ENCODE data around the gene CRLF2. TPM values are rescaled to one million over a fixed set of nuclear protein-coding genes. Genes with fewer than 3 reads are reported as not detected.
"Not testable (repeated sequence)": the region's sequence is repeated elsewhere in the genome, so short reads cannot be mapped to it uniquely, and the experiment has no call there.

Gene CRLF2
- total and polyA plus RNA-seq, 2 donors (not counting 3 experiments of a cell fraction or from before 2014, with no cell fraction given): not detected

- H3K79me2 ChIP-seq (ENCODE audit: control insufficient read depth, insufficient read depth, low read length); H3K4me1 ChIP-seq (ENCODE audit: control insufficient read depth, extremely low read depth, insufficient read depth, low read length); dilution Hi-C loops (cut with MboI; ENCODE audit: extremely low pct_ligation_motif_present, low sequenced_read_pairs); H3K27ac ChIP-seq (ENCODE audit: insufficient read depth, low read depth, low read length); H3K4me2 ChIP-seq (ENCODE audit: insufficient read depth, low read length); FAIRE-seq; BruUV-seq (replicated peaks); H3K9ac ChIP-seq (replicated peaks; ENCODE audit: extremely low read depth, insufficient read depth, low read length); H4K20me1 ChIP-seq (replicated peaks; ENCODE audit: control insufficient read depth, extremely low read depth, insufficient read depth, low read length); H3K36me3 ChIP-seq (ENCODE audit: control insufficient read depth in 2 of 2, extremely low read depth in 1 of 2, insufficient read depth in 2 of 2, low read length in 2 of 2); H3K9me1 ChIP-seq (replicated peaks; ENCODE audit: control insufficient read depth, extremely low read depth, insufficient read depth, low read length); POLR2A ChIA-PET; H2AFZ ChIP-seq (ENCODE audit: low read depth, low read length); H3K4me3 ChIP-seq (replicated peaks in 1 of 3; ENCODE audit: insufficient read depth in 1 of 3, low read depth in 1 of 3, low read length in 3 of 3); DNase-seq (ENCODE audit: low read depth, low spot score); CTCF ChIA-PET; H3K9me3 ChIP-seq (replicated peaks; ENCODE audit: control insufficient read depth, insufficient read depth, low read length); H3K27me3 ChIP-seq (ENCODE audit: control insufficient read depth in 2 of 2, insufficient read depth in 2 of 2, low read length in 2 of 2): not testable (repeated sequence)
- intact Hi-C loops (cut with micrococcal nuclease): loop anchor here (10.0 kb wide), 1 partner anchor 214 kb away; the partner anchor contains the start of gene ASMTL
These were observed 28.1 kb upstream of the CRLF2 start for GRCh38 chrX:1240551-1240950.

DNA sequence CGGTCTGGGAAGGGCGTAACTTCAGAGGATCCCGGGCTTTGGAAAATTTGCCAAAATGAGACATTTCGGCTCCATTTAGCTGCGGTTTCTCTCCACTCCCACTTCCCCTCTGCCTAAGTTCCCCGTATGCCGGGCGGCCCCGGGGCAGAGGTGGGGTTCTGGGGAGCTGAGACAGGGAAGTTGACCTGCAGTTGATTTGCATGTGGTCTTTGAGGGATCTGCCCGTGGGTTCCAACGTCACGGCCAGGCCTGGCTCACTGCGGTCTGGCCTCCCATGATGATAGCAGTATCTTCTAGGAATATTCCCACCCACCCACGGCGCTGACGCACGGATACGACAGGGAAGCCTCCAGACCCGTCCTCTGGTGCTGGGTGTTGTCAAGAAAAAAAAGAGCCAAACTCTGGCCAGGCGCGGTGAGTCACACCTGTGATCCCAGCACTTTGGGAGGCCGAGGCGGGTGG lies 27.3 kb upstream of the CRLF2 start:
- Histone ChIP-seq H3K4me2 (ENCODE audit: insufficient read depth, low read length) (no peak overlapping the region), H2AFZ (ENCODE audit: low read depth, low read length) (no peak overlapping the region), H3K79me2 (ENCODE audit: control insufficient read depth, insufficient read depth, low read length) (no peaks in the 10 kb centered on the region), H3K9ac (replicated peaks; ENCODE audit: extremely low read depth, insufficient read depth, low read length) (no peak overlapping the region), H4K20me1 (replicated peaks; ENCODE audit: control insufficient read depth, extremely low read depth, insufficient read depth, low read length) (no peaks in the 10 kb centered on the region), H3K4me3 (replicated peaks in 1 of 3; ENCODE audit: insufficient read depth in 1 of 3, low read depth in 1 of 3, low read length in 3 of 3) (no peak overlapping the region), H3K36me3 (ENCODE audit: control insufficient read depth in 2 of 2, extremely low read depth in 1 of 2, insufficient read depth in 2 of 2, low read length in 2 of 2) (no peaks in the 10 kb centered on the region), H3K27ac (ENCODE audit: insufficient read depth, low read depth, low read length) (no peak overlapping the region), H3K4me1 (ENCODE audit: control insufficient read depth, extremely low read depth, insufficient read depth, low read length) (no peaks in the 10 kb centered on the region), H3K27me3 (ENCODE audit: control insufficient read depth in 2 of 2, insufficient read depth in 2 of 2, low read length in 2 of 2) (no peaks in the 10 kb centered on the region), H3K9me1 (replicated peaks; ENCODE audit: control insufficient read depth, extremely low read depth, insufficient read depth, low read length) (no peaks in the 10 kb centered on the region), H3K9me3 (replicated peaks; ENCODE audit: control insufficient read depth, insufficient read depth, low read length) (no peaks in the 10 kb centered on the region)
- CTCF ChIA-PET: no interaction called here
- dilution Hi-C loops (cut with MboI; ENCODE audit: extremely low pct_ligation_motif_present, low sequenced_read_pairs) (no loop called here), intact Hi-C loops (cut with micrococcal nuclease) (loop anchor here (10.0 kb wide), 1 partner anchor 215 kb away; the partner anchor contains the start of gene ASMTL)
- no peak for DNase-seq (ENCODE audit: low read depth, low spot score)
- no TSS peak for BruUV-seq (replicated peaks)
- POLR2A ChIA-PET: no interaction called here
- no peak for TF ChIP-seq FOS (IDR thresholded peaks at IDR 0.05; ENCODE audit: borderline replicate concordance, insufficient read depth, low read length)
- TF ChIP-seq, protein P1, sequence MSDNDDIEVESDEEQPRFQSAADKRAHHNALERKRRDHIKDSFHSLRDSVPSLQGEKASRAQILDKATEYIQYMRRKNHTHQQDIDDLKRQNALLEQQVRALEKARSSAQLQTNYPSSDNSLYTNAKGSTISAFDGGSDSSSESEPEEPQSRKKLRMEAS (IDR thresholded peaks at IDR 0.05; ENCODE audit: insufficient read depth, insufficient read length): no peak
- TF ChIP-seq POLR2AphosphoS5 (IDR thresholded peaks at IDR 0.05; ENCODE audit: insufficient read depth, low read depth, low read length): no peak
- no peak for TF ChIP-seq EZH2 (IDR thresholded peaks at IDR 0.05; ENCODE audit: borderline replicate concordance, low read depth, low read length, severe bottlenecking)
- TF ChIP-seq JUN (IDR thresholded peaks at IDR 0.05; ENCODE audit: borderline replicate concordance, insufficient read depth, insufficient read length, low read depth): no peak
- no peak for TF ChIP-seq GATA2 (IDR thresholded peaks at IDR 0.05; ENCODE audit: insufficient read depth, insufficient read length, low read depth, low read length)
- no peak for TF ChIP-seq POLR2A (IDR thresholded peaks at IDR 0.05; ENCODE audit: low read depth, low read length)
- no peak for TF ChIP-seq MYC (IDR thresholded peaks at IDR 0.05; ENCODE audit: low read depth, low read length)
- TF ChIP-seq CTCF (IDR thresholded peaks at IDR 0.05; ENCODE audit: extremely low read depth in 1 of 2, insufficient read depth in 1 of 2, low read depth in 1 of 2, low read length in 2 of 2): no peak
- no peak for FAIRE-seq
